ENCODE results near the gene DAZAP1.

Gene DAZAP1

GRCh38 chr19:1362387-1363257 is 44.8 kb upstream of the DAZAP1 start:
- TF ChIP-seq REST (IDR thresholded peaks at IDR 0.05; ENCODE audit: insufficient read depth in 1 of 2, low read depth in 2 of 2, low read length in 2 of 2) = no peak
- TF ChIP-seq POLR2AphosphoS5 (IDR thresholded peaks at IDR 0.05; ENCODE audit: low read depth, low read length) = no peak
- no peak for TF ChIP-seq TAF1 (IDR thresholded peaks at IDR 0.05; ENCODE audit: borderline replicate concordance, insufficient read depth, low read length)
- no peak for TF ChIP-seq FOXP2 (optimal IDR thresholded peaks at IDR 0.05; ENCODE audit: borderline replicate concordance, extremely low read depth, extremely low read length, insufficient read depth)
- TF ChIP-seq SIN3A (IDR thresholded peaks at IDR 0.05; ENCODE audit: borderline replicate concordance, insufficient read depth, low read length) = no peak

GRCh38 chr19:1363599-1363998 is 43.8 kb upstream of the DAZAP1 start:
- no peak for TF ChIP-seq FOXP2 (optimal IDR thresholded peaks at IDR 0.05; ENCODE audit: borderline replicate concordance, extremely low read depth, extremely low read length, insufficient read depth)
- TF ChIP-seq TAF1 (IDR thresholded peaks at IDR 0.05; ENCODE audit: borderline replicate concordance, insufficient read depth, low read length) = no peak
- no peak for TF ChIP-seq POLR2AphosphoS5 (IDR thresholded peaks at IDR 0.05; ENCODE audit: low read depth, low read length)
- no peak for TF ChIP-seq REST (IDR thresholded peaks at IDR 0.05; ENCODE audit: insufficient read depth in 1 of 2, low read depth in 2 of 2, low read length in 2 of 2)
- no peak for TF ChIP-seq SIN3A (IDR thresholded peaks at IDR 0.05; ENCODE audit: borderline replicate concordance, insufficient read depth, low read length)

- TF ChIP-seq SIN3A (IDR thresholded peaks at IDR 0.05; ENCODE audit: borderline replicate concordance, insufficient read depth, low read length) = no peak
- no peak for TF ChIP-seq POLR2AphosphoS5 (IDR thresholded peaks at IDR 0.05; ENCODE audit: low read depth, low read length)
- TF ChIP-seq TAF1 (IDR thresholded peaks at IDR 0.05; ENCODE audit: borderline replicate concordance, insufficient read depth, low read length) = no peak
- TF ChIP-seq REST (IDR thresholded peaks at IDR 0.05; ENCODE audit: insufficient read depth in 1 of 2, low read depth in 2 of 2, low read length in 2 of 2) = no peak
- no peak for TF ChIP-seq FOXP2 (optimal IDR thresholded peaks at IDR 0.05; ENCODE audit: borderline replicate concordance, extremely low read depth, extremely low read length, insufficient read depth)
These were observed 43.2 kb upstream of the DAZAP1 start for GRCh38 chr19:1364070-1364704.

- TF ChIP-seq REST (IDR thresholded peaks at IDR 0.05; ENCODE audit: insufficient read depth in 1 of 2, low read depth in 2 of 2, low read length in 2 of 2) = no peak
- TF ChIP-seq POLR2AphosphoS5 (IDR thresholded peaks at IDR 0.05; ENCODE audit: low read depth, low read length) = no peak
- TF ChIP-seq TAF1 (IDR thresholded peaks at IDR 0.05; ENCODE audit: borderline replicate concordance, insufficient read depth, low read length) = no peak
- no peak for TF ChIP-seq SIN3A (IDR thresholded peaks at IDR 0.05; ENCODE audit: borderline replicate concordance, insufficient read depth, low read length)
- no peak for TF ChIP-seq FOXP2 (optimal IDR thresholded peaks at IDR 0.05; ENCODE audit: borderline replicate concordance, extremely low read depth, extremely low read length, insufficient read depth)
These were observed 41.8 kb upstream of the DAZAP1 start for GRCh38 chr19:1365319-1366269.
